HG03097 (cell line): ENCODE results near the gene CMYA5.
"Not testable (repeated sequence)": the region's sequence is repeated elsewhere in the genome, so short reads cannot be mapped to it uniquely, and the experiment has no call there.

Experiments used
- ATAC-seq: cut with Tn5 transposase; IDR thresholded peaks from one replicate; pipeline ENCODE4 v1.9.1; 2021; ENCODE audit not compliant: unreplicated experiment, low FRiP score

CMYA5 gene

GRCh38 chr5:79746642-79747569 is 57.3 kb downstream of the CMYA5 start:
- no peak for ATAC-seq

GRCh38 chr5:79750611-79751510 is 61.2 kb downstream of the CMYA5 start:
- ATAC-seq, result no peak

- ATAC-seq, result no peak
These were observed 63.5 kb downstream of the CMYA5 start for GRCh38 chr5:79753092-79753491.

DNA sequence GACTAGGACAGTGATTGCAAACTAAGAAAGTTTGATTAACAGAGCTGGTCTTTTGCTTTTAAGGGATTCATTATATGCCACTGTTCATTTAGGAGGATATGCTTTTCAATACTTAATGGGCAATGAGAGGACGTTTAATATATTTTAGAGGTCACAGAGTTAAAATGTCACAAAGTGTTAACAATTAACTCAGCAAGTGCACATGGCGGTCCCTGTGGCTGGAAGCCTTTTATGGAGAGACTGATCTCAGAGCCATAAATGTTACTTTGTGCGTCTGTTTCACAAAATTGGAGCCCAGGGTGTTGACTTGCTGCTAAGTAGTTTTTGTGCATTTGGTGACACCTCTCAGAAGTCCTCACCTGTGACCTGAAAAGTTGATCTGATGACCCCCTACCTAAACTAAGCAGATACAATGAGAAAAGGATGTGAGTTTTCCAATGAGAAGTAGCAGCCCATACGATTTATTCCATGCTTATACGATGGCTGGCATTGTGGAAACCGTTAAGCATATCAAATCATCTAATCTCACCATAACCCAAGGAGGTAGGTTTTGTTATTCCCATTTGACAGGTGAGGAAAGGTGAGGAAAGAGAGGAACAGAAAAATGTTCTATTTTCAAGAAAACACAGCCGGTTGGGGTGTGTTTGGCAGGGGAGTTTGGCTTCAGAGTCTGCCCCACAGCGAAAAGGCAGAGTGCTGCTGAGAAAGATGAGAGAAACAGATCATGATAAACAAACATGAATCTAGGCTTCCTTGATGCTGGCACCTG is 64.4 kb downstream of the CMYA5 start:
- no peak for ATAC-seq

DNA sequence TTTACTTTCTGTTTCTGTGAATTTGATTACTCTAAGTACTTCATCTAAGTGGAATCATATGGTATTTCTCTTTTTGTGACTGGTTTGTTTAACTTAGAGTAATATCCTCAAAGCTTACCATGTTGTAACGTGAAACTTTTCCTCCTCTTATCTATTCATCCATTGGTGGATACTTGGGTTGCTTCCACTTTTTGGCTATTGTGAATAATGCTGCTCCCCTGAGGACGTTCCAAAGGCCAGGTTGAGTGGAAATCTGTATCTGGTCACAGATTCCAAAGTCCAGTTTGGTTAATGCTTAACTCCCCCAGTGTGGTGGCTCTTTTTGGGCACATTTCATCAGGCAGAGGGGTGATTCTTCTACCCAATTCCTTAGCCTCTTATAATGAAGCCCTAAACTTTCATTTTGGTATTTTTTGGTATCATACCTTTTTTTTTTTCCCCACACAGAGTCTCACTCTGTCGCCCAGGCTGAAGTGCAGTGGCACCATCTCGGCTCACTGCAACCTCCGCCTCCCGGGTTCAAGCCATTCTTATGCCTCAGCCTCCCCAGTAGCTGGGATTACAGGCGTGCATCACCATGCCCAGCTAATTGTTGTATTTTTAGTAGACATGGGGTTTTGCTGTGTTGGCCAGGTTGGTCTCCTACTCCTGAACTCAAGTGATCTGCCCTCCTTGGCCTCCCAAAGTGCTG is 65.4 kb downstream of the CMYA5 start:
- no peak for ATAC-seq

DNA sequence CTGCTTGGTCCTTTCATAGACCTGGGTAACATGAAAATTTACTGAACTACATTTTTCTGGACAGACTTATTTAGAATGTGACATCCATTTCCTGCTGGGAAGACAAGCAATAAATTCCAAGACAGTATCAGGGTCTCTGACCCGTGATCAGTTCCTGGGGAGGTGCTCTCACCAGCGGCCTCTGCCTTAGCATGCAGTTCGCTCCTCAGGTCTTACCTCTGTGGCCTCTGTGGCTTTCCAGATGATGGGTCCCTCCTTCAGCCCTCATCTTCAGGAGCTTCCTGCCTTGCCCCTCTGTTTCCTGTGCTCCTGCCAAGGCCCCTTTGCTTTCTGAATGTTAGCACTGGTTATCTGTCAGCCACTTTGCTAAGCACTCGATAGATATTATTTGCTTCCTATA is 66.4 kb downstream of the CMYA5 start:
- no peak for ATAC-seq

DNA sequence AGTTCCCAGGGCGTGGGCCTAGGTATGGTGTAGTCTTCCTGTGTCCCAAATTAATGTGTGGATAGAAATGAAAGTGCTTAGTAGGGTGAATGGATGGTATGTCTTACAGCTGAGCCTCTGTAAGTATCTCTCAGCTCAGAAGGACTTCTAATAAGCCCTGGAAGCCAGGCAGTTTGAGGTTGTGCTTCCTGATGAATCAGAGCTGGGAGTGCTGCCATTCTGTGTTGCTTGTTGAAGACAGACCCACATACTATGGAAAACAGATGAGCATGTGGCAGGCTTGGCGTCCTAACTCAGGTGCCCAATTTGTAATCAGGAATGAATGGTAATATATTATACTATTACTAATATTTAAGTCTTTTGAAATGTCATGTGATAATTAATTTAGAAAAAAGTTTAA is 69.8 kb downstream of the CMYA5 start:
- ATAC-seq, result no peak

GRCh38 chr5:79759848-79760247 is 70.2 kb downstream of the CMYA5 start:
- no peak for ATAC-seq

DNA sequence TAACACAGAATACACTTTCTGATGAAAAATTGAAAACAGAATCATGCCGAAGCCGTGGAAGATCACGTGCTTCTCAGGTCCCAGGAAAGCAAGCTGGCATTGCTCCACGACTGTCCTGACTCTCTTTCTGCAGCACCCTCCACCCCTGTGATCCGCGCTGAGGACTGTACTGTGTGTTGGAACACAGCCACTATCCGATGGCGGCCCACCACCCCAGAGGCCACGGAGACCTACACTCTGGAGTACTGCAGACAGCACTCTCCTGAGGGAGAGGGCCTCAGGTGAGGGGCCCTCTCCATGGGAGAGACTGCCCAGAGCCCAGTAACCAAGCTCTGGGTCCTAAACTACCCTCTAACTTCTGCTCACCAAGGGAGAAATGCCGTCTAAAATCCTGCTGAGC is 73.3 kb downstream of the CMYA5 start:
- no peak for ATAC-seq

DNA sequence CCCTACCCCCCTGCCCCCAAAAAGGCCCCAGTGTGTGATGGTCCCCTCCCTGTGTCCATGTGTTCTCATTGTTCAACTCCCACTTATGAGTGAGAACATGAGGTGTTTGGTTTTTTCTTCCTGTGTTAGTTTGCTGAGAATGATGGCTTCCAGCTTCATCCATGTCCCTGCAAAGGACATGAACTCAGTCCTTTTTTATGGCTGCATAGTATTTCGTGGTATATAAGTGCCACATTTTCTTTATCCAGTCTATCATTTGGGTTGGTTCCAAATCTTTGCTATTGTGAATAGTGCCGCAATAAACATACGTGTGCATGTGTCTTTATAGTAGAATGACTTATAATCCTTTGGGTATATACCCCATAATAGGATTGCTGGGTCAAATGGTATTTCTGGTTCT is 74.5 kb downstream of the CMYA5 start:
- not testable (repeated sequence) for ATAC-seq

DNA sequence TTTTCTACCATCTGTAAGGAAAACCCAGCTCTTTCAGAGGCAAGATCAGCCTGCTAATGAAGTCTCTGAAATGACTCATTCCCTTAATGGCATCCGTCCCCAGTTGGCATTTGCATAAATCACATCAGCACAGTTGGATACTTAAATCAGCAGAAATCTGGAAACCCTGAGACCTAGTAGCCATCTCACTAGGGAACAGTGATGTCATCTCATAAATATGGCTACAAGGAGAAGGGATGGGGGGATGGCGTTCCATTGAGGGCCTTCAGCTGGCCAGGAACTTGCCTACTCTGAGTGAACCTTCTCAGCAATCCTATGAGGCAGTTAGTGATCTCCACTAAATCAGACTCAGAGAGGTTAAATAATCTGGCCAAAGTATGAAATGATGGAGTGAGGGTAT is 81.8 kb downstream of the CMYA5 start:
- no peak for ATAC-seq

GRCh38 chr5:79772651-79773050 is 83.0 kb downstream of the CMYA5 start:
- no peak for ATAC-seq

DNA sequence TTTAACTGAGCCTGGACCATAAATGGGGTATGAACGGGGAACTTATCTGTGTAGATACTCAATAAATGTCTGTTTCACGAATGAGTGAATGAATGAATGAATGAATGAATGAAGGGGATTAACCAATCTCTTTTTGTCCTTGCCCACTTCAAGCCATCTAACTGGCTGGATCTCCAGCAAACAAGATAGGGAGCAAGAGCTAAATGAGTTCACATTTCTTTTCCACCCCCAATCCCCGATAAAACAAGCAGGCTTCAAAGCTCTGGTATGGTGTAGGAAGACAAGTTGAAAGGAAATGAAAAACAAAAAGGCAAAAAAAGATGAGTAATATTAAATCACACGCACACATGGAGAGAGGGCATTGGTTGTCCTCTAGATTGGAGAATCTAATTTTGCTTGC is 84.0 kb downstream of the CMYA5 start:
- ATAC-seq, result no peak

DNA sequence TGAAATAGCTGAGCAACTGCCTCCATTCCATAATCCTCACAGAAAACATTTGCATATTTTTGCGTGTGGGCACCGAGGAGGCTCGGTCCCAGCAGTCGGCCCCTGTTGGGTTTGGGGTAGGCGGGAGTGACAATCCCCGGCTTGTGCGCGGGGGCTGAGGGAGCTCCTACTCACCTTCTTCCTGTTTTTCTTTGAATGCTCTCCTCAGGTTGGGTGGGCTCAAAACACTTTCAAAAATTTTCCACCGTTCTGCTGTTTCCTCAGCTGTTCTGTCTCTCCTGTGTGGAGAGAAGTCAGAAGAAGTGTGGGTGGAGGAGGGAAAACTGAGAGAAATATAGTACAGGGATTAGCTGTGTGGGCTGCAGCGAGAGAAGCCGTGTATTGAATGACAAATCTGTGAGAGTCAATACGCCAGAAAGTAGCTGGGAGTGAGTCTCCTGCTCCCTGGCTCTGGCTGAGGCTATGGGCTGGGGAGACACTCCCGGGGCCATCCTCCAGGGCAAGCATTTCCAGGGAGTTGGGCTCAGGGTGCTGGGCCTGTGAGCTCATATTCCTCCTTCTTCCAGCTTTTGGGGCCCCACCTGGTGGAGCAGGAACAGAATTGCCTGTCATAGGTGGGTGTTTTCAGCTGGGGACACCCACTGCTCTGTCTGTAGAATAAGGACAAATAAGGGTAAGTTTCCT is 84.7 kb downstream of the CMYA5 start:
- no peak for ATAC-seq

DNA sequence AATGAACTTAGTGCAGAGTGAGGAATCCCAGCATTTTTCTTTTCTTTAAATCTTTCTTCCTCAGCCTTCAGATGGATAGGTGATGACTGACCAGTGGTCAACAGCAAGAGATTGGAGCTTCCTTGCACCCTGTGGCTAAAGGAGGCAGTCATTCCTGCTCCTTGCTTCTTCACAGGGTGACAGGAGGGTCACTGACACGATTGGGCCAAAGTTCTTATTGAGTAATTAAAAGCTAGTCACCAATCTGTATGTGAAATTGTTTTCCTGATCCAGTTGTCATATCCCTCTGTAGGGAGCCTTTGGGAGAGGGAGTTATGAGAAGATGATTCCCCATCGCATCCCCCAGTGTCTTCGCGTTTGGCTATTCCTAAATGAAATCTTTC is 85.2 kb downstream of the CMYA5 start:
- no peak for ATAC-seq

- ATAC-seq, result not testable (repeated sequence)
These were observed 95.1 kb downstream of the CMYA5 start for GRCh38 chr5:79784741-79785140.

GRCh38 chr5:79785983-79786382 is 96.3 kb downstream of the CMYA5 start:
- ATAC-seq, result no peak

DNA sequence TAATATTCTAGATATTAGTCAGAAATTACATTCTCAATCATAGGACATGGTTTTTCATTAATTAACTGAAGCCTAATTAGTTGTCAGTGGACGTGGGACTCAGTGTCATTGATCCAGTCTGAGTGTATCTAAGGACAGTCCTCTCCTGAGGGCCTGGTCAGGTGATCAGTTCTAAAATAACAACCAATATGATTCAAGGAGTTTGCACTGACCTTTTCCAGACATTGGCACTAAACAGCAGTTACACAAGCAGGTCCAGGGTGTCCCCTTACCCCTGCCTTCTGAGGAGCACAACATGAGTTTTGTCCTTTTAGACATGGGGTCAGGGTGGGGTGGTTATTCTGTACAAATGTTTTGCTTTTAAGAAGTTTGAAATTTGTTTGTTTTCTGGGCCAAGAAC is 97.8 kb downstream of the CMYA5 start:
- no peak for ATAC-seq

GRCh38 chr5:79791843-79792242 is 102.2 kb downstream of the CMYA5 start:
- no peak for ATAC-seq

GRCh38 chr5:79792463-79792862 is 102.8 kb downstream of the CMYA5 start:
- ATAC-seq, result no peak
